HG03066 (cell line): Measurements from ENCODE around the gene KRTAP13-4.

Experiments used
- ATAC-seq: cut with Tn5 transposase; IDR thresholded peaks from one replicate; pipeline ENCODE4 v1.9.1; 2021; ENCODE audit warnings: low read depth; ENCODE audit not compliant: unreplicated experiment

The KRTAP13-4 gene

GRCh38 chr21:30430170-30430655 lies at the start of gene KRTAP13-4:
TSS of gene KRTAP13-4 (plus strand) at chr21:30430220. CDS start at chr21:30430276, 56 bp downstream.
- no peak for ATAC-seq

- ATAC-seq, result no peak
These were observed 47.8 kb upstream of the KRTAP13-4 start for GRCh38 chr21:30382201-30382600.

- no peak for ATAC-seq
These were observed 38.5 kb upstream of the KRTAP13-4 start for GRCh38 chr21:30391492-30392025.

GRCh38 chr21:30395731-30396130 lies 34.3 kb upstream of the KRTAP13-4 start, which contains the start of gene KRTAP13-1:
TSS of gene KRTAP13-1 (plus strand) at chr21:30396031. CDS start at chr21:30396087, 56 bp downstream.
- ATAC-seq, result no peak

GRCh38 chr21:30408782-30409494 lies 21.1 kb upstream of the KRTAP13-4 start:
- ATAC-seq, result no peak

- no peak for ATAC-seq
These were observed 14.0 kb upstream of the KRTAP13-4 start for GRCh38 chr21:30415993-30416392.

- no peak for ATAC-seq
These were observed 4.2 kb upstream of the KRTAP13-4 start, which contains the start of gene KRTAP13-3 for GRCh38 chr21:30425826-30426225. TSS of gene KRTAP13-3 (minus strand) at chr21:30425926. CDS start at chr21:30425912, 14 bp downstream.

- no peak for ATAC-seq
These were observed 3.3 kb upstream of the KRTAP13-4 start for GRCh38 chr21:30426731-30427130.

GRCh38 chr21:30434033-30434631 lies 4.1 kb downstream of the KRTAP13-4 start:
- no peak for ATAC-seq

- ATAC-seq, result no peak
These were observed 7.1 kb downstream of the KRTAP13-4 start for GRCh38 chr21:30437010-30437565.

GRCh38 chr21:30439975-30440374 lies 10.0 kb downstream of the KRTAP13-4 start, which contains the start of gene KRTAP15-1:
TSS of gene KRTAP15-1 (plus strand) at chr21:30440275. CDS start at chr21:30440328, 53 bp downstream.
- no peak for ATAC-seq

GRCh38 chr21:30443226-30443625 lies 13.2 kb downstream of the KRTAP13-4 start:
- no peak for ATAC-seq

GRCh38 chr21:30444204-30444603 lies 14.2 kb downstream of the KRTAP13-4 start:
- ATAC-seq, result no peak

GRCh38 chr21:30447056-30447455 lies 17.0 kb downstream of the KRTAP13-4 start:
- no peak for ATAC-seq

- ATAC-seq, result no peak
These were observed 18.5 kb downstream of the KRTAP13-4 start for GRCh38 chr21:30448514-30448913.

- no peak for ATAC-seq
These were observed 33.7 kb downstream of the KRTAP13-4 start for GRCh38 chr21:30463713-30464112.

- ATAC-seq, result no peak
These were observed 39.1 kb downstream of the KRTAP13-4 start for GRCh38 chr21:30468900-30469714.

- ATAC-seq, result no peak
These were observed 48.0 kb downstream of the KRTAP13-4 start for GRCh38 chr21:30478004-30478403.

- ATAC-seq, result no peak
These were observed 49.2 kb downstream of the KRTAP13-4 start for GRCh38 chr21:30479259-30479658.

GRCh38 chr21:30480145-30480544 lies 50.1 kb downstream of the KRTAP13-4 start, which contains the start of gene KRTAP19-1:
TSS of gene KRTAP19-1 (minus strand) at chr21:30480367. CDS start at chr21:30480317, 50 bp downstream.
- no peak for ATAC-seq
